Measurements from ENCODE around the gene SLC7A10. TPM values are rescaled to one million over a fixed set of nuclear protein-coding genes. Genes with fewer than 3 reads are reported as not detected.
"Not testable (repeated sequence)": the region's sequence is repeated elsewhere in the genome, so short reads cannot be mapped to it uniquely, and the experiment has no call there.

The SLC7A10 gene
- total RNA-seq, 1 experiment from 2014 or later, result not detected

GRCh38 chr19:33186431-33187182 lies 39.0 kb downstream of the SLC7A10 start:
- DNase-seq (ENCODE audit: low spot score), result no peak

- DNase-seq (ENCODE audit: low spot score), result peak; percentile 80
These were observed 48.2 kb downstream of the SLC7A10 start for GRCh38 chr19:33177417-33177979.

- peak; percentile 100 for DNase-seq (ENCODE audit: low spot score)
These were observed 48.8 kb downstream of the SLC7A10 start for GRCh38 chr19:33176670-33177416.

- DNase-seq (ENCODE audit: low spot score), result peak; percentile 77
These were observed 49.6 kb downstream of the SLC7A10 start for GRCh38 chr19:33175886-33176669.

GRCh38 chr19:33175156-33175782 lies 50.4 kb downstream of the SLC7A10 start:
- DNase-seq (ENCODE audit: low spot score), result no peak

- DNase-seq (ENCODE audit: low spot score), result no peak
These were observed 51.5 kb downstream of the SLC7A10 start for GRCh38 chr19:33174186-33174585.

GRCh38 chr19:33171916-33172359 lies 53.7 kb downstream of the SLC7A10 start:
- DNase-seq (ENCODE audit: low spot score), result no peak

GRCh38 chr19:33171222-33171795 lies 54.3 kb downstream of the SLC7A10 start:
- peak; percentile 32 for DNase-seq (ENCODE audit: low spot score)

- no peak for DNase-seq (ENCODE audit: low spot score)
These were observed 57.1 kb downstream of the SLC7A10 start for GRCh38 chr19:33168528-33168927.

- no peak for DNase-seq (ENCODE audit: low spot score)
These were observed 58.2 kb downstream of the SLC7A10 start for GRCh38 chr19:33167438-33167837.

- DNase-seq (ENCODE audit: low spot score), result not testable (repeated sequence)
These were observed 59.6 kb downstream of the SLC7A10 start for GRCh38 chr19:33166037-33166436.

- no peak for DNase-seq (ENCODE audit: low spot score)
These were observed 62.2 kb downstream of the SLC7A10 start for GRCh38 chr19:33163481-33163880.

- DNase-seq (ENCODE audit: low spot score), result no peak
These were observed 64.4 kb downstream of the SLC7A10 start for GRCh38 chr19:33161201-33161600.

GRCh38 chr19:33159893-33160292 lies 65.8 kb downstream of the SLC7A10 start:
- no peak for DNase-seq (ENCODE audit: low spot score)

GRCh38 chr19:33159149-33159548 lies 66.5 kb downstream of the SLC7A10 start:
- no peak for DNase-seq (ENCODE audit: low spot score)

Other genes starting within 250 kb of the SLC7A10 start
- gene RHPN2, start 161.0 kb downstream of the SLC7A10 start, total RNA-seq (2014; rRNA removed; shearing (Covaris generic)), result 89.9 and 102 TPM in 2 replicates
- gene GPATCH1, start 144.7 kb downstream of the SLC7A10 start, total RNA-seq (2014; rRNA removed; shearing (Covaris generic)), result 10.8 and 13.6 TPM in 2 replicates
- gene WDR88, start 93.7 kb downstream of the SLC7A10 start, total RNA-seq (2014; rRNA removed; shearing (Covaris generic)), result not detected in 2 replicates
- not detected in 2 replicates for gene LRP3, start 31.5 kb downstream of the SLC7A10 start, total RNA-seq (2014; rRNA removed; shearing (Covaris generic))
- 16.9 and 21.3 TPM in 2 replicates for gene CEBPA, start 76.7 kb upstream of the SLC7A10 start, total RNA-seq (2014; rRNA removed; shearing (Covaris generic))
- gene CEBPG, start 147.9 kb upstream of the SLC7A10 start, total RNA-seq (2014; rRNA removed; shearing (Covaris generic)), result 35.9 and 37.4 TPM in 2 replicates